Activated naive CD8-positive, alpha-beta T cell treated with anti-CD3 and anti-CD28 coated beads, Interleukin-2, amount 10 ng/mL, durations not matched to agents 7 days and 5 days (primary cell): ENCODE measurements around the gene SLC25A44. TPM values are rescaled to one million over a fixed set of nuclear protein-coding genes. Genes with fewer than 3 reads are reported as not detected.

ENCODE experiments used
- ATAC-seq: fragments of 150-1000 bp; cut with Tn5 transposase; one replicate; pipeline ENCODE4 v1.10.0; 2021; ENCODE audit warnings: low read depth, moderate library complexity
- POLR2A ChIA-PET: fragments of 350-600 bp; sonication (Branson Sonifier 250); formaldehyde crosslinking; loops from one replicate; lab custom pipeline; 2021; ENCODE audit warnings: antibody characterized with exemption; lab: Charles Lee
- DNase-seq: peaks from one replicate; pipeline ENCODE4 v3.0.0; 2021
- H3K27ac Mint-ChIP-seq: one replicate; pipeline ENCODE4 v1.8.0; 2022; ENCODE audit warnings: mild to moderate bottlenecking, mixed read lengths
- H3K27me3 Mint-ChIP-seq: one replicate; pipeline ENCODE4 v1.8.0; 2022; ENCODE audit warnings: mild to moderate bottlenecking, moderate library complexity, mixed read lengths
- H3K36me3 Mint-ChIP-seq: one replicate; pipeline ENCODE4 v1.8.0; 2021; ENCODE audit warnings: mild to moderate bottlenecking, mixed read lengths
- H3K4me1 Mint-ChIP-seq: one replicate; pipeline ENCODE4 v1.8.0; 2021; ENCODE audit warnings: mixed read lengths
- H3K4me3 Mint-ChIP-seq: one replicate; pipeline ENCODE4 v1.8.0; 2022; ENCODE audit warnings: mild to moderate bottlenecking, moderate library complexity, mixed read lengths
- H3K9me3 Mint-ChIP-seq: one replicate; pipeline ENCODE4 v1.8.0; 2021; ENCODE audit warnings: mixed read lengths
- total RNA-seq, 2 experiments: library from RNA; stranded (reverse); gene quantifications; one replicate each; pipeline ENCODE4 v1.2.3, GENCODE V29; 2021

Gene SLC25A44
- total RNA-seq, 2 experiments from 2014 or later: 30.9 to 35.3 TPM

GRCh38 chr1:156251527-156251926, 57.6 kb downstream of the SLC25A44 start:
- H3K36me3 Mint-ChIP-seq: peaks cover 21% of the 10 kb centered on the region
- no peak for DNase-seq

DNA sequence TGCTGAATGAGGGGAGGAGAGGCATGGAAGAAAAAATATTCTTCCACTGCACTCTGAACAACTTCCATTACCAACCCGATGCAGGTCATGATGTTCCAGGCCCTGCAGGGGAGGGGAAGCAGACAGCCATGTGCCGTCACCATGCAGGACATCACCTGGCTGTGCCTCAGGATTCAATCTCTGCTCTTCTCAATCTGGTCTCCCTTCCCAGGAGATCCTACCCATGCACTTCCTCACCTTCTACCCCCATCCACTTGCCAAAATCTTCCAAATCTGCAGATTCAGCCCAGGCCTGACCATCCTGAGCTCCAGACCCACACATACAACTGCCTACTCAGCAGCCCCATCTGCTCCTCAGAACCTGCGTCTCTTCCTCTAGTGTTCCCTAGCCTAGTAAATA, 59.7 kb downstream of the SLC25A44 start:
- Mint-ChIP-seq H3K9me3 (no peaks in the 10 kb centered on the region), H3K27me3 (no peaks in the 10 kb centered on the region), H3K4me3 (no peak overlapping the region), H3K27ac (peak overlapping the region; percentile 22), H3K4me1 (peaks cover 37% of the 10 kb centered on the region), H3K36me3 (peaks cover 37% of the 10 kb centered on the region)
- ATAC-seq (no peak), DNase-seq (no peak)
- POLR2A ChIA-PET: no interaction called here

More at GRCh38 chr1:156251527-156251926, 57.6 kb downstream of the SLC25A44 start:
- peak; percentile 46 for ATAC-seq
- peak overlapping the region; percentile 30 for H3K4me3 Mint-ChIP-seq
- POLR2A ChIA-PET: interaction anchor here (0.8 to 2.0 kb wide), 4 partner anchors 8 to 31 kb away, joined by 3 to 13 read pairs (median 3); partner anchors contain the start of gene SMG5
- H3K27ac Mint-ChIP-seq: peak overlapping the region; percentile 76
- H3K27me3 Mint-ChIP-seq: no peaks in the 10 kb centered on the region
- H3K9me3 Mint-ChIP-seq: no peaks in the 10 kb centered on the region
- H3K4me1 Mint-ChIP-seq: peaks cover 26% of the 10 kb centered on the region

DNA sequence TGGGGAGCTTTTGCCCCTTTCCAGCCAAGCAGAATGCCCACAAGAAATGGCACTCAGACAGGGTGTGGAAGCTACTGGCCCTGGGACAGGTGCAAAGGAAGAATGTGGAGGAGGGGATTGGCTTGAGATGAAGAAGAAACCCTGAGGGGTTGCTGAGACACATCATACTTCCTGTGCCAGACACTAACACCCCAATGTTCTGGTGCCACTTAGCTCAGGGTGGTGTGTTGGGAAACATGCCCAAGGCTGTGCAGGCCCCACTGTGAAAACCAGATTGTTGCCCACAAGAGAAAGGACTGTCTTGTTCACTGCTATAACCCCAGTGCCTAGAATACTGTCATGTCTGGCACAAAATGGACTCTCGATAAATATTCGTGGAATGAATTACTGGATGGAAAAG, 63.8 kb downstream of the SLC25A44 start:
- ATAC-seq (peak; percentile 32), DNase-seq (no peak)
- H3K27me3 Mint-ChIP-seq: no peaks in the 10 kb centered on the region
- POLR2A ChIA-PET: interaction anchor here (0.8 to 1.2 kb wide), 4 partner anchors 12 to 26 kb away, joined by 3 to 6 read pairs (median 4); no protein-coding TSS in a partner anchor
- no peaks in the 10 kb centered on the region for H3K9me3 Mint-ChIP-seq
- peaks cover 19% of the 10 kb centered on the region for H3K4me1 Mint-ChIP-seq
- peaks cover 40% of the 10 kb centered on the region for H3K36me3 Mint-ChIP-seq
- peak overlapping the region; percentile 37 for H3K4me3 Mint-ChIP-seq
- H3K27ac Mint-ChIP-seq: peak overlapping the region; percentile 81

- H3K9me3 Mint-ChIP-seq: no peaks in the 10 kb centered on the region
- ATAC-seq (no peak), DNase-seq (no peak)
- peaks cover 37% of the 10 kb centered on the region for H3K36me3 Mint-ChIP-seq
- no peak overlapping the region for H3K4me3 Mint-ChIP-seq
- H3K27me3 Mint-ChIP-seq: no peaks in the 10 kb centered on the region
- H3K4me1 Mint-ChIP-seq: peaks cover 18% of the 10 kb centered on the region
- no peak overlapping the region for H3K27ac Mint-ChIP-seq
- POLR2A ChIA-PET: interaction anchor here (1.9 kb wide), 1 partner anchor 13 kb away, joined by 7 read pairs; no protein-coding TSS in a partner anchor
Measured at GRCh38 chr1:156258859-156259258, 65.0 kb downstream of the SLC25A44 start.

DNA sequence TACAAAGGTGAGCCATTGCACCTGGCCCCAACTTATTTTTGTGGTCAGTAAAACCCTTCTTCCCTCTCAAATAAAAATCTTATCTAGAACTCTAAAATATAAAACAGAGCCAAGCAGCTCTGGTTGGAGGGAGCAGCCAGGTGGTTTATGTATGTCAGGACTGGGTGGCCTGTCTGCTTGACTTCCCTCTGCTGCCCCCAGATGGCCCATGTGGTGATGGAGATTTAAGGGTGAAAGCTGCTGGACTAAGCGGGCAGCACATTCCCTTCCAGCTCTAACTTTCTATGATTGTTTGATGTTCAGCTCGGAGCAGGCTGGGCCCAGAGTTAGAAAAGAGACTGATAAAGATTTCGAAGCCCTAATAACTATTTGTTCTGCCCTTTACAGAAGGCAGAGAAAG, 65.9 kb downstream of the SLC25A44 start:
- Mint-ChIP-seq H3K36me3 (peaks cover 38% of the 10 kb centered on the region), H3K27ac (no peak overlapping the region)
- DNase-seq: no peak

DNA sequence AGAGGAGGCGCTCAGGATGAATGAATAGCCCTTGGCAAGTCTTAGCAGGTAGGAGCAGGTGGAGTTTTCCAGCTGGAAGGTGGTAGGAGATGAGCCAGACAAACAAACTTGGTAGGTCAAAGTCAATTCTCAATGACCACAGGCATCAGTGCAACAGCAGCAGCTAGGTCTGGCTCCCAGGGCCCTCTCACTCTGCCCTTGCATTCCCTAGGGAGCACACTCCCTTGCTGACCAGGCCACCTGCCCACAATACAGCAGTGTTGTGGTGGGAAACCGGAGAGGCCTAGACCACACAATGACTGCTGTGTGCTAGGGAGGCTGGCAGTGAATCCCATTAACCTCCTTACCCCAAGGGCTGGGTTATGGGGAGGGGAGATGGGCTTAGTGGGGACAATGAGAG, 67.0 kb downstream of the SLC25A44 start:
- Mint-ChIP-seq H3K27ac (peak overlapping the region; percentile 37), H3K4me3 (no peak overlapping the region), H3K36me3 (peaks cover 44% of the 10 kb centered on the region), H3K9me3 (no peaks in the 10 kb centered on the region), H3K27me3 (no peaks in the 10 kb centered on the region), H3K4me1 (peaks cover 16% of the 10 kb centered on the region)
- no peak for ATAC-seq
- DNase-seq: no peak
- POLR2A ChIA-PET: interaction anchor here (1.9 kb wide), 1 partner anchor 15 kb away, joined by 7 read pairs; no protein-coding TSS in a partner anchor

More for the DNA sequence above, 65.9 kb downstream of the SLC25A44 start:
- POLR2A ChIA-PET: interaction anchor here (1.3 to 1.9 kb wide), 2 partner anchors 14 to 65 kb away, joined by 3 to 7 read pairs; no protein-coding TSS in a partner anchor
- Mint-ChIP-seq H3K4me3 (no peak overlapping the region), H3K27me3 (no peaks in the 10 kb centered on the region), H3K9me3 (no peaks in the 10 kb centered on the region), H3K4me1 (peaks cover 18% of the 10 kb centered on the region)
- ATAC-seq: no peak

Other genes starting within 250 kb of the SLC25A44 start
- gene ARHGEF2, start 215.6 kb upstream of the SLC25A44 start, total RNA-seq: 100 to 1,000 TPM; 151 to 155 TPM
- gene SSR2, start 173.2 kb upstream of the SLC25A44 start, total RNA-seq: 100 to 1,000 TPM; 204 to 205 TPM
- 10 to 100 TPM; 31.9 to 37.9 TPM for gene UBQLN4, start 140.3 kb upstream of the SLC25A44 start, total RNA-seq
- gene LAMTOR2, start 139.3 kb upstream of the SLC25A44 start, total RNA-seq: 10 to 100 TPM; 50.9 to 52.6 TPM
- gene RAB25, start 132.9 kb upstream of the SLC25A44 start, total RNA-seq: under 1 TPM; 0.86 to 0.91 TPM
- gene MEX3A, start 111.6 kb upstream of the SLC25A44 start, total RNA-seq: under 1 TPM; 0.09 to 0.11 TPM
- gene LMNA, start 79.4 kb upstream of the SLC25A44 start, total RNA-seq: 10 to 100 TPM; 11.7 to 13.0 TPM
- gene SEMA4A, start 40.5 kb upstream of the SLC25A44 start, total RNA-seq: 10 to 100 TPM in 1 of 2 experiments, 1 to 10 TPM in 1; 9.8 to 10.2 TPM
- 10 to 100 TPM; 66.2 to 71.2 TPM for gene PMF1, start 18.9 kb downstream of the SLC25A44 start, total RNA-seq
- 1 to 10 TPM; 3.3 to 4.8 TPM for gene BGLAP, start 48.1 kb downstream of the SLC25A44 start, total RNA-seq
- gene PAQR6, start 54.0 kb downstream of the SLC25A44 start, total RNA-seq: 1 to 10 TPM; 7.0 TPM
- 10 to 100 TPM; 72.3 to 76.4 TPM for gene SMG5, start 88.7 kb downstream of the SLC25A44 start, total RNA-seq
- gene TMEM79, start 90.2 kb downstream of the SLC25A44 start, total RNA-seq: 10 to 100 TPM; 12.3 to 12.8 TPM
- gene GLMP, start 101.6 kb downstream of the SLC25A44 start, total RNA-seq: 10 to 100 TPM; 27.5 to 27.8 TPM
- gene VHLL, start 105.2 kb downstream of the SLC25A44 start, total RNA-seq: not detected
- 100 to 1,000 TPM; 163 to 165 TPM for gene CCT3, start 144.2 kb downstream of the SLC25A44 start, total RNA-seq
- not detected for gene TSACC, start 144.4 kb downstream of the SLC25A44 start, total RNA-seq
- not detected for gene RHBG, start 175.1 kb downstream of the SLC25A44 start, total RNA-seq